Peyer's patch (tissue), 4 donors: ENCODE results near the gene ZNF490. TPM values are rescaled to one million over a fixed set of nuclear protein-coding genes. Genes with fewer than 3 reads are reported as not detected.
A peak's percentile ranks its signal among the peaks of the same experiment; 100 is the strongest.
"Not testable (repeated sequence)": the region's sequence is repeated elsewhere in the genome, so short reads cannot be mapped to it uniquely, and the experiment has no call there.

Experiments
- DNase-seq, 3 donors: peaks; one replicate each; pipeline ENCODE4 v3.0.0-alpha.2; 2017 to 2019
- H3K27ac ChIP-seq, 4 donors: fragments of 200-600 bp; sonication (generic); one replicate each; pipeline ENCODE4 v1.5.1; 2016 to 2019
- H3K27me3 ChIP-seq, 2 donors: fragments of 200-600 bp; sonication (generic); one replicate each; pipeline ENCODE4 v1.5.1; 2019
- H3K36me3 ChIP-seq, 3 donors: fragments of 200-600 bp; sonication (generic); one replicate each; pipeline ENCODE4 v1.5.1; 2016 to 2019
- H3K4me1 ChIP-seq, 4 donors: fragments of 200-600 bp; sonication (generic); one replicate each; pipeline ENCODE4 v1.5.1; 2016 to 2019
- H3K4me3 ChIP-seq, 4 donors: fragments of 200-600 bp; sonication (generic); 1 replicate in 3 of 4; 2 replicates in 1 of 4; pipeline ENCODE4 v1.5.1; 2016 to 2019; ENCODE audit warnings: mild to moderate bottlenecking in 1 of 4
- H3K9me3 ChIP-seq, 4 donors: fragments of 200-600 bp; sonication (generic); one replicate each; pipeline ENCODE4 v1.5.1; 2016 to 2019; ENCODE audit warnings: mild to moderate bottlenecking in 1 of 4
- CTCF ChIP-seq, 6 experiments: fragments of 450-650 bp in 4 of 6; fragments of 200-600 bp in 2 of 6; sonication (generic) in 1 of 6; IDR thresholded peaks; one replicate each; pipeline ENCODE4 v1.5.1; 2017 to 2019; ENCODE audit warnings: antibody characterized with exemption in 6 of 6, mild to moderate bottlenecking in 3 of 6, moderate library complexity in 1 of 6
- POLR2A ChIP-seq, 2 donors: fragments of 450-650 bp; IDR thresholded peaks; one replicate each; pipeline ENCODE4 v1.5.1; 2017; ENCODE audit warnings: antibody characterized with exemption in 2 of 2, mild to moderate bottlenecking in 2 of 2, moderate library complexity in 2 of 2
- total RNA-seq, 4 donors: library from RNA; depleted of rRNA; stranded (reverse); fragments of >200 nt; gene quantifications; one replicate each; pipeline ENCODE4 v1.1.0, GENCODE V29; 2016

Gene ZNF490
- total RNA-seq, 4 donors from 2014 or later, result 4.1 to 8.4 (median 4.7) TPM

- Histone ChIP-seq H3K4me3 (no peak overlapping the region), H3K27ac (no peak overlapping the region), H3K36me3 (peaks cover 0 to 60% (median 10%) of the 10 kb centered on the region in 3 donors), H3K27me3 (no peaks in the 10 kb centered on the region), H3K9me3 (peaks cover 0 to 44% (median 8%) of the 10 kb centered on the region in 4 donors), H3K4me1 (no peaks in the 10 kb centered on the region)
- DNase-seq, result no peak
- TF ChIP-seq CTCF (IDR thresholded peaks at IDR 0.05) (no peak), POLR2A (IDR thresholded peaks at IDR 0.05) (no peak)
Measured at GRCh38 chr19:12629215-12629614, 18.6 kb upstream of the ZNF490 start.

GRCh38 chr19:12628040-12629022 is 17.7 kb upstream of the ZNF490 start:
- TF ChIP-seq POLR2A (IDR thresholded peaks at IDR 0.05) (no peak), CTCF (IDR thresholded peaks at IDR 0.05) (no peak)
- H3K36me3 ChIP-seq, result peaks cover 0 to 69% (median 10%) of the 10 kb centered on the region in 3 donors
- H3K9me3 ChIP-seq, result peaks cover 0 to 44% (median 8%) of the 10 kb centered on the region in 4 donors

GRCh38 chr19:12626958-12627357 is 16.3 kb upstream of the ZNF490 start:
- Histone ChIP-seq H3K4me3 (no peak overlapping the region), H3K27ac (no peak overlapping the region), H3K36me3 (peaks cover 0 to 74% (median 10%) of the 10 kb centered on the region in 3 donors), H3K9me3 (peaks cover 0 to 44% (median 8%) of the 10 kb centered on the region in 4 donors), H3K4me1 (no peaks in the 10 kb centered on the region), H3K27me3 (no peaks in the 10 kb centered on the region)
- TF ChIP-seq POLR2A (IDR thresholded peaks at IDR 0.05) (no peak), CTCF (IDR thresholded peaks at IDR 0.05) (no peak)
- no peak for DNase-seq

More at GRCh38 chr19:12628040-12629022, 17.7 kb upstream of the ZNF490 start:
- H3K4me1 ChIP-seq, result no peaks in the 10 kb centered on the region
- no peaks in the 10 kb centered on the region for H3K27me3 ChIP-seq
- H3K27ac ChIP-seq, result no peak overlapping the region
- DNase-seq, result no peak
- H3K4me3 ChIP-seq, result no peak overlapping the region

GRCh38 chr19:12623361-12624031 is 12.9 kb upstream of the ZNF490 start:
- Histone ChIP-seq H3K9me3 (peaks cover 0 to 35% (median 8%) of the 10 kb centered on the region in 4 donors), H3K27me3 (no peaks in the 10 kb centered on the region), H3K4me3 (no peak overlapping the region), H3K36me3 (peaks cover 0 to 57% (median 10%) of the 10 kb centered on the region in 3 donors), H3K4me1 (no peaks in the 10 kb centered on the region), H3K27ac (no peak overlapping the region)
- no peak for DNase-seq
- TF ChIP-seq CTCF (IDR thresholded peaks at IDR 0.05) (no peak), POLR2A (IDR thresholded peaks at IDR 0.05) (no peak)

- peaks cover 0 to 39% (median 7%) of the 10 kb centered on the region in 3 donors for H3K36me3 ChIP-seq
- peak in 1 of 3 donors; percentile 37 for DNase-seq
- not testable (repeated sequence) for H3K27me3 ChIP-seq, H3K27ac ChIP-seq, H3K4me1 ChIP-seq, H3K4me3 ChIP-seq
- peaks cover 0 to 17% (median 0%) of the 10 kb centered on the region in 4 donors for H3K9me3 ChIP-seq
Measured at GRCh38 chr19:12621253-12622024, 10.8 kb upstream of the ZNF490 start.
